Middle frontal gyrus (tissue), 1 donor: ENCODE data around the gene SPCS2.
A peak's percentile ranks its signal among the peaks of the same experiment; 100 is the strongest.

ENCODE experiments used
- DNase-seq: peaks from one replicate; pipeline ENCODE4 v3.0.0-alpha.2; 2015; ENCODE audit warnings: low spot score; ENCODE audit errors: extremely low spot score

SPCS2 gene

DNA sequence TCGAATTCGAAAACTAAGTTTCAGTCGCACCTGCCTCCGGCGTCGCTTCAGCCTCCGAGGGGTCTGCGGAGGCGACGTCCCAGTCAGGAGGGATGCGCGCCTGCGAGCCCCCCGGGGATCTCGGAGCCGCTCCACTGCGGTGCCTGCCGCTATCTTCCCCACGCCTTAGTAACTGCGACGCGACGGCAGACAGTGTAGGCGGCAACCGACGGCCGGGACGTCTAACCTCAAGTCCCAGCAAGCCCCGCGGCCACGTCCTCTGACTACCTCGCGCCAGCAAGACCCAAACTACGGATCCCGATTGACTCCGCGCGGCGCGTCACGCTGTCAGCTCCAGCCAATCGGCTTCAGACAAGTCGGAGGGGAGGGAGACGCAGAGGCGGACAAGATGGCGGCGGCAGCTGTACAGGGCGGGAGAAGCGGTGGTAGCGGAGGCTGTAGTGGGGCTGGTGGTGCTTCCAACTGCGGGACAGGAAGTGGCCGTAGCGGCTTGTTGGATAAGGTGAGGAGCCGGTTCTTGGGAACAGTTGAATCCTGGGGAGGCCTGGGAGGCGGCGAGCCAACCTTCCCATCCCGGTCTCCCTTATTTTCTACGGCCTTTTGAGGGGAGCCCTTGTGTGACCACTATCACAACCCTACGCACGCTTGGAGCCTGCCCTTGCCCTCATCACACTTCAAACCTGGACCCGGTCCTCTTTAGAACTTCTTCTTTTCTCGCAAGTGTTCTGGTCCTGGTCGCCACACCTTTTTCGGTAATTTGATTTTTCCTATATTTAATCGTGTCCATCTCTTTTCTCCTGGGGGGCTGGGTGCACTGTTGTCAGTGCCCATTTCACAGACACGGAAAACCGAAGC is at the start of gene SPCS2, which contains the start of gene XRRA1:
TSS of gene SPCS2 (plus strand) at position 369 of the 855 bp plus-strand sequence. CDS start at position 389, 20 bp downstream.
TSS of gene XRRA1 (minus strand) at position 194 of the 855 bp plus-strand sequence. CDS start 8,213 bp downstream, outside the sequence.
- peak; percentile 97 for DNase-seq

GRCh38 chr11:74902342-74902741 is 46.7 kb upstream of the SPCS2 start:
- DNase-seq = no peak

DNA sequence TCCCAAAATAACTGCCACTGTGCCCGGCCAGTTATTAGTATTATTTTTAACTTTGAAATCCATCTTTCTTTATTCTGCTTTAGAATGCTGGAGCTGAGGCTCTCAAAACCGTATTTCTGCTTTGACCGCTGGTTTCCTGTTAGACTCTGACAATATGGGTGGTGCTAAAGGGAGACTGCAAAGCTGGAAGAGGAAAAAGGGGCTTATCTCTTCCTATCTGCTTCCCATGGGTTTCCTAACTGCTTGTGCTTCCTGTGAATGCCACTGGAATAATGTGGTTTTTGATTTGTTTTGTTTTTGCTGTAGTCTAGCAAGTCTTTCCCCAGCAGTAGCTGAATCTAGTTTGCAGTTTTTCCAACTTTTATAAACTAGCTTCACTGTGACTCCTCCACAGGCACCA is 43.7 kb upstream of the SPCS2 start:
- DNase-seq = no peak

GRCh38 chr11:74909385-74909784 is 39.7 kb upstream of the SPCS2 start:
- no peak for DNase-seq

DNA sequence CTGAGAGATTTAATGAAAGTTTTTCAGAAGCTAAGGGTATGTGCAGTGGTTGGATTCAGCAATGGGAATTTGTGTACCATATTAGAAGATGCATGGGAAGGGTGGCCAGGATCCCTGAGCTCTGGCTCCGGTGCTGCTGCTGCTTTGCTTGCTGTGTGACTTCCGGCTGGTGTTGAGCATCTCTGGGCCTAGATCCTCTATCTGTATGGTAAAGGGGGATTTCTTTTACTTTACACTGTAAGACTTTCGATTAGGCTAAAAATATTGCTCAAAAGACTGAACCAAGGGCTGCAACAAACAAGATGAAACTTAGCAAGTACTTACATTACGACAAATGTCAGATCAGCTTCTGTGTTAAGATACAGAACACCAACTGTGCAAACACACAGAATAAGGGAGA is 39.3 kb upstream of the SPCS2 start:
- no peak for DNase-seq

DNA sequence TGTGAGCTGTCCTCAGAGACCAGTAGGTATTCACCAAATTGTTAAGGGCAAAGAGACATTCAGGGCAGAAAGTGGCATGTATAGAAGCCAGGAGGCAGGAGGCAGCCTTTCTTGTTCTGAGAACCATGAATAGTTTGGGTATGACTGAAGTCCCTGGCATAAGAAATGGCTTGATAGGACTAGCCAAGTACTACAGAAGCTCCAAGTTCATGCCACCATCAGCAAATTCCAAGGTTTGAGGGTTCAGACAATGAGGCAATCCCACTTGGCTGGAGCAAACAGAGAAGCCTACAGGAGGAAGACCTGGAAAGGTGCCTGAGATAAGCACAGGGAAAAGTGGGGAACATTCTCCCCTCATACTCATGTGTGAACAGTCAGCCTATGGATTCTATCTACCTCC is 25.9 kb upstream of the SPCS2 start:
- DNase-seq = no peak

DNA sequence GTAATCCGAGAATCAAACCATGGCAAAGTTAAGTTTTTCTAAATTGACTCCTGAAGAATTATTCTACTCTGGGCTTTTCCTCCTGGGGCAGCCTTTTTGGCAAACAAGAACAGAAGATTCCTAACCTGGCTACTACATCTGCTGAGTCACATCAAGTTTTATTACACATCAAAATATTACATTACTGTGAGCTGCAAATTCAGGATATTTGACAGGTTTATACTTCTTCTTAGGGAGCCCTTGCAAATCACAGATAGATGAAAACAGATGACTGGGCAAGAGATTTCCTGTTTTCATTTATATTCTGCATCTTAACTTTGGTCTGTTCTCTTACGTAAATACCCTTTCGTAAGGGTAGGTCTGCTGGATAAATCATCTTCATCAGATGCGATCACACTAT is 23.8 kb upstream of the SPCS2 start:
- no peak for DNase-seq

DNA sequence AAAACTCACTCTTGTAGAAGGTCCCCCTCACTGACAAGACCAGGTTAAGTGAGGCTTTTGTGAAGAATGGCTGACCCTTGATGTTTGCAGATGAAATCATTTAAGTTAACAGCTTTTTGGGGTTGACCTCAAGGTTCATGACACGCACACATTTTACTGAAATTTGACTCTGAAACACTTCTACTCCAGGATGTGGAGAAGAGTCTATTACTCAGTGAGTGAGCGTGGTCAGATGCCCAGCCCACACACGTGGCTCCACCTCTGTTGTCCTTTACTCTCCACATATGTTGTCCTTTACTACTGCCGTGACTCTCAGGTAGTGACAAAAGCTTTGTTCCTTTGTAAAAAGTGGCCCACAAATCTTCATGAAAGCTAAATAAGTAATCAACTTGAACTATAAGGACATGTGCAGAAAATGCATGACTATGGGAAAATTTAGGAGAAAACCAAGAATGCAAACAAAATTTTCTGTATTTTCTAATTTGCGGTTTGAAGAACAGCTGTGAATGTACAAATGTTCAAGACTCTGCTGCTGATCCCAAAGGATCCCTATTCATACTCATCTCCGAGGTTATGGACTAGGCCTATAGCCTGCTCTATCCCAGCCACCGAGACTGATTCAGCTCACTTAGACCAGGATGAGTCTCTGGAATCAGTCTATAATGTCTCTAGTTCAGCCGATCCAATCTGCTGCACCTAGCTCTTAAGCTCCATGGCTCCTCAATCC is 22.6 kb upstream of the SPCS2 start:
- no peak for DNase-seq

DNA sequence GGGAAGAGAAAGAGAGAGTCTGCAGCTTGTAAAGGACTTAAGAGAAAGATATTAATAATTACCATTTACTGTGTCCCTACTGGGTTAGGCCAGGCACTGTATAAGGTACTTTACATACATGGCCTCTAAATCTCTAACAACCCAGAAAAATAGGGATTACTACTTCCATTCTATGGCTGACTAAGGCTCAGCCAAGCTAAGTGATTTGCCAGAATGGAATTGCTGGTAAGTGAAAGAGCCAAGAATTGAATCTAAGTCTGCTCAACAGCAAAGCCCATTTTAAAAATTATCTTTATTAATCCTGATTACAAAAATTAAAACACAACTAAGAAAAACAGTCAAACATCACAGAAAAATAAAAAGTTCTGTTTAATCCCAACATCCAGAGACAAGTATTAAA is 21.6 kb upstream of the SPCS2 start:
- no peak for DNase-seq

- DNase-seq = peak; percentile 81
Observed at GRCh38 chr11:74929431-74930363, 19.4 kb upstream of the SPCS2 start.

DNA sequence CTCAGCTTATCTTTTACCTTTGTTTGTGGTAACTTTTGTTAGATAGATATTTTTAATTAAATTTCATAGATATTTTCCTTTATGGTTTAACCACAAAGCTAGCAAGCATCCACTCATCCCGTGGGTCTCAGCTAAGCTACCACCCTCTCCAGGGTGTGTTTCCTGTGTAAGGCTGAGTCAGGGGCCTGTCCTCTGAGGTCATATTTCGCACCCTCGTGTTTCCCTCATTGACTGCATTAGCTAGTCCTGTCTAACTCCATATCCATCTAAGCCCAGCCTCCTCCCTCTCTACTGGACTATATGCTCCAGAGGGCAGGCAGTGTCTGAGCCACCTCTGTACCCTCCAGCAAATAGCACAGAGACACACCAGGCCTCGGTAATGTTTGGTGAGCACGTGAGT is 16.9 kb upstream of the SPCS2 start:
- DNase-seq = no peak

DNA sequence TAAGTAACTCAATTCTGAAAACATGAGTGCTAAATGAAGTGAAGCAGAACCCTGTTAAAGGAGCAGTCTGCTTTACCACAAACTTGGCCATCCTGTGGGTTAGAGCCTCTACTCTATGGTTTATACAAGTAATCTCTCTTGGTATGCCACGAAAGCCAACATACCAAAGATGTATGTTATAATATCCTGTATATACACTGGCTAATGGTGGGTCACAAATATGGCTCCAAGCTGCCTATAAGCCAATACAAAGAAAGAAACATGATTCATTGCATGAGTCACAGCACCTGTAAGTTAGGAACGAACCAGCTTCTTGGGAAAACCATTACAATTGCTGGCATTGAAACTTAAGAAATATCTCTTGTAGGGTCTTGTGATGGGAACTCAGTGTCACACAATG is 16.3 kb upstream of the SPCS2 start:
- no peak for DNase-seq

GRCh38 chr11:74933765-74934164 is 15.3 kb upstream of the SPCS2 start:
- DNase-seq = no peak

- DNase-seq = no peak
Observed at GRCh38 chr11:74935285-74935684, 13.8 kb upstream of the SPCS2 start.

DNA sequence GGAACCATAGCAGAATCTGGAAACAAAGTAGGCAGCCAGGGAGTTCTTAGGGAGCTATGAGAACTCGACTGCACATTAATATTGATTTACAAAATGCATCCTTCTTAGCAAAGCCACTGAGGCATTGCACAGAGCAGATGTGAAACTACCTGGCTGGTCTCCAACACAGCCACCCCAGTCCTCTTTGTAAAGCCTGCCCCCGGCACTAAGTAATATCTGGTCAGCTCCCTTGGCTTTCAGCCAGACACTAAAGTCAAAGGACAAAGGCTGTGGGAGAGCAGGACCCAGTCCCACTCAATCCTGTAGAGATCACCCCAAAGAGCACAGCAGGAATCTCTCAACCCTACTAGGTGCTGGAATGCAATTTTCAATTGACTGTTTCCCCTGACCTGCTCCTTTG is 13.0 kb upstream of the SPCS2 start:
- no peak for DNase-seq

DNA sequence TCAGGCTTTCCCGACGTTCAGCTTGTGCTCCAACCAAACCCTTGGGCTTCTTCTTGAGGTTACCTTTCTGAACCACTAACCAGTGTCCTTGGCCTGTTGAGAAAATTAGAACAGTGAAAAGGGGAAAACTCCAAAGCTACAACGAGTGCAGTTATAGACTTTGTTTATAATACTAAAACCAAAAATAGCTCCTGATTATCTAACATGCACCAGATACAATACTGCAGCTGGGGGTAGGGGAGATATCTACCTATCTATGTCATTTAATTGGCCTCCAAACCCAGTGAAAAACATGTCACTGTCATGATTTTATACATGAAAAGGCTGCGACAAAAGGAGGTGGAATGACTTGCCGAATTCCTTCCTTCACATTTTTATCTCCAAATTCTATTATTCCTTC is 12.1 kb upstream of the SPCS2 start:
- no peak for DNase-seq

DNA sequence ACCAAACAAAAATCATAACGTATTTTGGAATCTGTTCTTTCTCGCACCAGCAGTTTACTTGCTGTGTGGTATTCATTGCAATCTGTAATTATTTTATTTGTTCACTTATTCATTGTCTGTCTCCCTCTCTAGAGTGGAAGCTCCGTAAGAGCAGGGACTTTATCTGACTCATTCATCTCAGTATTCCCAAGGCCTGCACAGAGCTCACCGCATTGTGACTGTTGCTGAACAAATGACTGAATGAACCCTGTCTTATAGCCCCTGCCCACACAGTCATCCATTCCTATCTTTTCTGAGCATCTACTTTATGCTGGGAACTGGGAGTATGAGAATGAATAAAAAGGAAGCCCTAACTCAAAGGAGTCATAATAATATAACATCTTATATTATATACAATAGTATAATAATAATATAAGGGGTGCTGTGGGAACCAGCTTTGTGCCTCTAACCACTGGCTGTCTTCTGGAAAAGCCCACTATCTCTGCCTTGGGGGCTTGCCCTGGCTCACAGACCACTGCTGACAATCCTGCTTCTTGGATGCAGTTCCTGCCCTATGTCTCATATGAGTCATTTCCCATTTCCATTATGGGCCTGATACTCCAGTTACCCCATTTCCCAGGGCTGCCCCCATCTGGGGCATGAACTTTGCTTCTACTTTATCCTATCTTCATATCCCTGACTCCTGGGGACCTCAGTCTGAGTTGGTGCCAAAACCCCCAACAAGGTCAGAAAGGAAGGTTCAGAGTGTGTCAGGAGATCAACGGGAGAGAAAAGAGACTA is 11.2 kb upstream of the SPCS2 start:
- DNase-seq = no peak

DNA sequence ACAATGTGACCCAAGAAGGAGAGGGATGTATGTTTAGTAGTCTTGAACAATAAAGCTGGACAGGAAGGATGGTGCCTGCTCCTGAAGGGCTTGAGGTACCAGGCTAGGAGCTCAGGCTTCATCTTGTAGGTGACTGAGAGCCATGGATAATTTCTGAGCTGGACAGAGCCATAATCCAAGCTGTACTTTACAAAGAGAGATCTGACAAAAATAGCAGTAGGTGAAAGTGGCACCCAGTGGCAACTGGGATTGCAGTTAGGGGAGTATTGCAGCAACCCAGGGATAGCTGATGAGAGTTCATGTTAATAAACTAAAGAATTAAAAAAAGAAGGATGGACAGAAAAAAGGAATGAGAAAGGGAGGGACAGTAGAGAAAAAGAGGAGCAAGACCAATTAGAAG is 7.6 kb upstream of the SPCS2 start:
- no peak for DNase-seq

DNA sequence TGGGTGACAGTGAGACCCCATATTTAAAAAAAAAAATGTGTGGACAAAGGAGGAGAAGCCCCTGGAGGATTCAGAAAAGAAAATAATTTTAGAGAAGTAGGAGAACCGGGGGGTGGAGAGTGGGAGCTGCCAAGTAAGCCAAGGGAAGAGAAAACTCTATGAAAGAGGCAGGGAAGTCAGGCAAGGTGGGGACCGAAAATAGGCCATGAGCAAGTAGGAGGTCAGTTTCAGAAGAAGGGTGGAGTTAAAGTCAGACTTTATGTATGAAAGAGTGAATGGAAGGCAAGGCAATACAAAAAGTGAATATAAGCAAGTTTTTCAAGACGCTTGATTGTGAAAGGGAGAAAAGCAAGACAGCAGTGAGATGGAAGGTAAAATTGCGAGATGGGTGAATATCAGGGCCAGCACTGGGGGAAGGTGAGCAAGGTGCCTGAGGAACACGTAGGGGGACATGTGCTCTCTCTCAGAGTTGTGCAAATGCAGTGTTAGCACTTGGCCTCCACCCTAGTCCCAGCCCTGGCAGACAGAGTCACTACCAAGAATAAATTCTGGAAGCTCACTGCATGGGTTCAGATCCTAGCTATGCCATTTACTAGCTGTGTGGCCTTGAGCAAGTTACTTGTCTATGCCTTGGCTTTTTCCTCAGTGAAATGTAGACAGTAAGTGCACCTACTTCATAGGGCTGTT is 6.8 kb upstream of the SPCS2 start:
- DNase-seq = no peak

- DNase-seq = no peak
Observed at GRCh38 chr11:74948546-74948897, 544 bp upstream of the SPCS2 start.
